PC-3 (cell line): ENCODE results near the gene SLC38A11.

Experiments
- EZH2 ChIP-seq: fragments of 300-600 bp; sonication (generic); IDR thresholded peaks from one replicate; pipeline ENCODE4 v1.6.1; 2017; ENCODE audit warnings: antibody characterized with exemption, mild to moderate bottlenecking, low read length; ENCODE audit not compliant: unreplicated experiment
- TF ChIP-seq, protein P1 (sequence below): fragments of 300-600 bp; sonication (generic); conservative IDR thresholded peaks from 2 replicates; pipeline ENCODE4 v1.5.1; 2017; ENCODE audit warnings: antibody characterized with exemption, low read depth, mild to moderate bottlenecking, low read length

DNA sequence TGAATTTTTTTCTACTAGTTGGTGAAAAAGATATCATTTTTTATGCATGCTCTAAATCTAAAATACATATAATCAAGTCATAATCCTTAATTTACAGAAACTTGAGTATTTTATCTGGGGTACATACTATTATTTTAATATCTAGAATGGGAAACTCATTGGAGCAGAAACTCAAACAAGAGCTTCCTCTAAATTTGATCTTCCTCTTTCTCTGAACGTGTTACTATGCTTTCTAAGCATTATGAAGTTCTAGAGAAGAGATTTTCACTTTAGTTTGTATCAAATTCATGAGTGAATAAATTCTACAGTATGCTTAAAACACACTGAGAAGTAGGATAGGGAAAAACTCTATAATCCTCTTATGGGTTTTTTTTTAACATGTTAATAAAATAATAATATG is 20.6 kb upstream of the SLC38A11 start:
- TF ChIP-seq, protein P1, sequence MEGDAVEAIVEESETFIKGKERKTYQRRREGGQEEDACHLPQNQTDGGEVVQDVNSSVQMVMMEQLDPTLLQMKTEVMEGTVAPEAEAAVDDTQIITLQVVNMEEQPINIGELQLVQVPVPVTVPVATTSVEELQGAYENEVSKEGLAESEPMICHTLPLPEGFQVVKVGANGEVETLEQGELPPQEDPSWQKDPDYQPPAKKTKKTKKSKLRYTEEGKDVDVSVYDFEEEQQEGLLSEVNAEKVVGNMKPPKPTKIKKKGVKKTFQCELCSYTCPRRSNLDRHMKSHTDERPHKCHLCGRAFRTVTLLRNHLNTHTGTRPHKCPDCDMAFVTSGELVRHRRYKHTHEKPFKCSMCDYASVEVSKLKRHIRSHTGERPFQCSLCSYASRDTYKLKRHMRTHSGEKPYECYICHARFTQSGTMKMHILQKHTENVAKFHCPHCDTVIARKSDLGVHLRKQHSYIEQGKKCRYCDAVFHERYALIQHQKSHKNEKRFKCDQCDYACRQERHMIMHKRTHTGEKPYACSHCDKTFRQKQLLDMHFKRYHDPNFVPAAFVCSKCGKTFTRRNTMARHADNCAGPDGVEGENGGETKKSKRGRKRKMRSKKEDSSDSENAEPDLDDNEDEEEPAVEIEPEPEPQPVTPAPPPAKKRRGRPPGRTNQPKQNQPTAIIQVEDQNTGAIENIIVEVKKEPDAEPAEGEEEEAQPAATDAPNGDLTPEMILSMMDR: no peak
- TF ChIP-seq EZH2: no peak
